Measurements from ENCODE around the gene CKAP2L. TPM values are rescaled to one million over a fixed set of nuclear protein-coding genes. Genes with fewer than 3 reads are reported as not detected.

CKAP2L gene
- total RNA-seq, 1 donor from 2014 or later, result 0.38 TPM

- TF ChIP-seq CTCF (IDR thresholded peaks at IDR 0.05; ENCODE audit: borderline replicate concordance), result no peak
- no peaks in the 10 kb centered on the region for H3K4me1 ChIP-seq
- no peaks in the 10 kb centered on the region for H3K9me3 ChIP-seq (replicated peaks)
- H3K36me3 ChIP-seq, result no peaks in the 10 kb centered on the region
- intact Hi-C loops (cut with micrococcal nuclease), result no loop called here
- H3K27me3 ChIP-seq (ENCODE audit: low read depth), result peaks cover 4% of the 10 kb centered on the region
- H3K4me3 ChIP-seq, result no peak overlapping the region
- H3K27ac ChIP-seq (replicated peaks), result no peak overlapping the region
- no peak for DNase-seq
Measured at GRCh38 chr2:112737542-112738232, 26.7 kb downstream of the CKAP2L start.

- Histone ChIP-seq H3K4me1 (no peaks in the 10 kb centered on the region), H3K4me3 (no peak overlapping the region), H3K36me3 (no peaks in the 10 kb centered on the region), H3K27ac (replicated peaks) (no peak overlapping the region), H3K27me3 (ENCODE audit: low read depth) (peaks cover 13% of the 10 kb centered on the region), H3K9me3 (replicated peaks) (no peaks in the 10 kb centered on the region)
- no peak for DNase-seq
- intact Hi-C loops (cut with micrococcal nuclease), result no loop called here
- TF ChIP-seq CTCF (IDR thresholded peaks at IDR 0.05; ENCODE audit: borderline replicate concordance), result no peak
Measured at GRCh38 chr2:112733871-112734270, 30.5 kb downstream of the CKAP2L start.

- no peak for TF ChIP-seq CTCF (IDR thresholded peaks at IDR 0.05; ENCODE audit: borderline replicate concordance)
- H3K27me3 ChIP-seq (ENCODE audit: low read depth), result peaks cover 14% of the 10 kb centered on the region
Measured at GRCh38 chr2:112733456-112733855, 31.0 kb downstream of the CKAP2L start.

GRCh38 chr2:112731479-112731878 is 32.9 kb downstream of the CKAP2L start:
- DNase-seq, result no peak
- Histone ChIP-seq H3K4me3 (no peak overlapping the region), H3K27me3 (ENCODE audit: low read depth) (peaks cover 29% of the 10 kb centered on the region), H3K36me3 (no peaks in the 10 kb centered on the region), H3K9me3 (replicated peaks) (no peaks in the 10 kb centered on the region), H3K27ac (replicated peaks) (no peak overlapping the region), H3K4me1 (no peaks in the 10 kb centered on the region)
- intact Hi-C loops (cut with micrococcal nuclease), result no loop called here
- TF ChIP-seq CTCF (IDR thresholded peaks at IDR 0.05; ENCODE audit: borderline replicate concordance), result no peak

More at GRCh38 chr2:112733456-112733855, 31.0 kb downstream of the CKAP2L start:
- Histone ChIP-seq H3K4me3 (no peak overlapping the region), H3K4me1 (no peaks in the 10 kb centered on the region), H3K36me3 (no peaks in the 10 kb centered on the region), H3K9me3 (replicated peaks) (no peaks in the 10 kb centered on the region), H3K27ac (replicated peaks) (no peak overlapping the region)
- intact Hi-C loops (cut with micrococcal nuclease), result no loop called here
- DNase-seq, result no peak

GRCh38 chr2:112730791-112731190 is 33.6 kb downstream of the CKAP2L start:
- intact Hi-C loops (cut with micrococcal nuclease), result no loop called here
- TF ChIP-seq CTCF (IDR thresholded peaks at IDR 0.05; ENCODE audit: borderline replicate concordance), result no peak
- Histone ChIP-seq H3K9me3 (replicated peaks) (no peaks in the 10 kb centered on the region), H3K27me3 (ENCODE audit: low read depth) (peaks cover 29% of the 10 kb centered on the region), H3K36me3 (no peaks in the 10 kb centered on the region), H3K27ac (replicated peaks) (no peak overlapping the region), H3K4me1 (no peaks in the 10 kb centered on the region), H3K4me3 (no peak overlapping the region)
- DNase-seq, result no peak
